Osteoblast (primary cell): ENCODE data around the gene EGLN3. TPM values are rescaled to one million over a fixed set of nuclear protein-coding genes. Genes with fewer than 3 reads are reported as not detected.

Source experiments
- DNase-seq: peaks from one replicate; pipeline ENCODE4 v3.0.0; 2011; ENCODE audit warnings: low spot score, mixed read lengths; ENCODE audit not compliant: insufficient read length; ENCODE audit errors: missing footprints
- H2AFZ ChIP-seq: 2 replicates; pipeline ENCODE4 v1.6.0; 2011; ENCODE audit warnings: mild to moderate bottlenecking, low read length
- H3K27ac ChIP-seq: 2 replicates; pipeline ENCODE4 v1.5.1; 2011; ENCODE audit warnings: mild to moderate bottlenecking, low read depth, low read length, moderate library complexity
- H3K27me3 ChIP-seq: 2 replicates; pipeline ENCODE4 v1.6.0; 2012; ENCODE audit warnings: mild to moderate bottlenecking, control low read depth, inconsistent platforms, low read length, moderate library complexity; ENCODE audit not compliant: insufficient read depth
- H3K36me3 ChIP-seq: 2 replicates; pipeline ENCODE4 v1.5.1; 2011; ENCODE audit warnings: mild to moderate bottlenecking, low read length, control low read depth, moderate library complexity; ENCODE audit not compliant: insufficient read depth
- H3K4me1 ChIP-seq: 2 replicates; pipeline ENCODE4 v1.5.1; 2011; ENCODE audit warnings: mild to moderate bottlenecking, low read length, control low read depth, moderate library complexity; ENCODE audit not compliant: insufficient read depth
- H3K4me2 ChIP-seq: 2 replicates; pipeline ENCODE4 v1.6.0; 2011; ENCODE audit warnings: mild to moderate bottlenecking, low read length; ENCODE audit not compliant: insufficient read depth
- H3K4me3 ChIP-seq: fragments of 200-600 bp; sonication (generic); 3 replicates; pipeline ENCODE4 v1.5.1; 2012; ENCODE audit warnings: mild to moderate bottlenecking, low read length, inconsistent platforms; ENCODE audit not compliant: insufficient read depth
- H3K79me2 ChIP-seq: 2 replicates; pipeline ENCODE4 v1.6.0; 2012; ENCODE audit warnings: mild to moderate bottlenecking, low read length, control low read depth, inconsistent platforms; ENCODE audit not compliant: insufficient read depth
- H3K9me3 ChIP-seq: 2 replicates; pipeline ENCODE4 v1.5.1; 2011; ENCODE audit warnings: low read depth, low read length, control low read depth
- H4K20me1 ChIP-seq: 2 replicates; pipeline ENCODE4 v1.6.0; 2012; ENCODE audit warnings: mild to moderate bottlenecking, low read length, control low read depth; ENCODE audit not compliant: insufficient read depth
- total RNA-seq: library from RNA; depleted of rRNA; stranded (reverse); fragments of >200 nt; gene quantifications from 2 replicates; pipeline ENCODE4 v1.2.3, GENCODE V29; 2012
- TF ChIP-seq, protein P1 (sequence below): IDR thresholded peaks from 2 replicates; pipeline ENCODE4 v1.5.1; 2011; ENCODE audit warnings: mild to moderate bottlenecking, low read depth, low read length, moderate library complexity; ENCODE audit errors: extremely low read depth

Gene EGLN3
- total RNA-seq, 1 donor = under 0.01 TPM

DNA sequence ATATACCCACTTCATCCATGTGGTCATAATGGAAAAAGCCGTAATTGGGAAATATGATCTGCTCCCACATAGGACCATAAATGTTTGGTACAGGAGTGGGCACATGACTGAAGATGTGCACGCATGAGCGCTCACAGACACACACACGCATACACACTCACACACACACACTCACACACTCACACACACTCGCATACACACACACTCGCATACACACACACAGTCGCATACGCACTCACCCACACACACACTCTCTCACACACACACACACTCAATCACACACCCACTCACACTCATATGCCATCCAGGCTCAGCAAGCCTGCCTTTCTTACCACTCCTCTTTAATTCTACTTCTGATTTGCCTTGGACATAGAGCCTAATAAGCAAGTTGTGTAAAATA, 45.6 kb upstream of the EGLN3 start:
- Histone ChIP-seq H3K27me3 (no peaks in the 10 kb centered on the region), H3K4me2 (no peak overlapping the region), H3K9me3 (no peaks in the 10 kb centered on the region), H3K4me1 (no peaks in the 10 kb centered on the region), H4K20me1 (no peaks in the 10 kb centered on the region), H2AFZ (no peak overlapping the region), H3K79me2 (no peaks in the 10 kb centered on the region), H3K36me3 (no peaks in the 10 kb centered on the region), H3K4me3 (no peak overlapping the region), H3K27ac (no peak overlapping the region)
- TF ChIP-seq, protein P1, sequence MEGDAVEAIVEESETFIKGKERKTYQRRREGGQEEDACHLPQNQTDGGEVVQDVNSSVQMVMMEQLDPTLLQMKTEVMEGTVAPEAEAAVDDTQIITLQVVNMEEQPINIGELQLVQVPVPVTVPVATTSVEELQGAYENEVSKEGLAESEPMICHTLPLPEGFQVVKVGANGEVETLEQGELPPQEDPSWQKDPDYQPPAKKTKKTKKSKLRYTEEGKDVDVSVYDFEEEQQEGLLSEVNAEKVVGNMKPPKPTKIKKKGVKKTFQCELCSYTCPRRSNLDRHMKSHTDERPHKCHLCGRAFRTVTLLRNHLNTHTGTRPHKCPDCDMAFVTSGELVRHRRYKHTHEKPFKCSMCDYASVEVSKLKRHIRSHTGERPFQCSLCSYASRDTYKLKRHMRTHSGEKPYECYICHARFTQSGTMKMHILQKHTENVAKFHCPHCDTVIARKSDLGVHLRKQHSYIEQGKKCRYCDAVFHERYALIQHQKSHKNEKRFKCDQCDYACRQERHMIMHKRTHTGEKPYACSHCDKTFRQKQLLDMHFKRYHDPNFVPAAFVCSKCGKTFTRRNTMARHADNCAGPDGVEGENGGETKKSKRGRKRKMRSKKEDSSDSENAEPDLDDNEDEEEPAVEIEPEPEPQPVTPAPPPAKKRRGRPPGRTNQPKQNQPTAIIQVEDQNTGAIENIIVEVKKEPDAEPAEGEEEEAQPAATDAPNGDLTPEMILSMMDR = no peak
- no peak for DNase-seq

DNA sequence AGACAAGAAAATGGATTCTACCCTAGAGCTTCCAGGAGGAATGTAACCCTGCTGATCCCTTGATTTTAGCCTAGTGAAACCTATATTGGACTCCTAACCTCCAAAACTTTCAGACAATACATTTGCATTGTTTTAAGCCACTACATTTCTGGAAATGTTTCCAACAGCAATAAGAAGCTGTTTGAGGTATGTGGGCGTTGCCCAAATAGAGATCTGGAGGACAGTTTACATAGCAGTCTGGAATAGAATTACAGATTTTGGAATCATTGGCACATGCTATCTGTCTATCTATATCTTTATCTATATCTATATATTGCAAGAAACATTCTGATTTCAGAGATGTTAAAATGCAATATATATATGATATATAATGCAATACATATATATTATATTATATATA, 42.4 kb upstream of the EGLN3 start:
- TF ChIP-seq, protein P1 = no peak
- Histone ChIP-seq H3K79me2 (no peaks in the 10 kb centered on the region), H3K9me3 (no peaks in the 10 kb centered on the region), H3K4me1 (no peaks in the 10 kb centered on the region), H3K4me2 (no peak overlapping the region), H4K20me1 (no peaks in the 10 kb centered on the region), H2AFZ (no peak overlapping the region), H3K27me3 (no peaks in the 10 kb centered on the region), H3K4me3 (no peak overlapping the region), H3K27ac (no peak overlapping the region), H3K36me3 (no peaks in the 10 kb centered on the region)
- DNase-seq = no peak

DNA sequence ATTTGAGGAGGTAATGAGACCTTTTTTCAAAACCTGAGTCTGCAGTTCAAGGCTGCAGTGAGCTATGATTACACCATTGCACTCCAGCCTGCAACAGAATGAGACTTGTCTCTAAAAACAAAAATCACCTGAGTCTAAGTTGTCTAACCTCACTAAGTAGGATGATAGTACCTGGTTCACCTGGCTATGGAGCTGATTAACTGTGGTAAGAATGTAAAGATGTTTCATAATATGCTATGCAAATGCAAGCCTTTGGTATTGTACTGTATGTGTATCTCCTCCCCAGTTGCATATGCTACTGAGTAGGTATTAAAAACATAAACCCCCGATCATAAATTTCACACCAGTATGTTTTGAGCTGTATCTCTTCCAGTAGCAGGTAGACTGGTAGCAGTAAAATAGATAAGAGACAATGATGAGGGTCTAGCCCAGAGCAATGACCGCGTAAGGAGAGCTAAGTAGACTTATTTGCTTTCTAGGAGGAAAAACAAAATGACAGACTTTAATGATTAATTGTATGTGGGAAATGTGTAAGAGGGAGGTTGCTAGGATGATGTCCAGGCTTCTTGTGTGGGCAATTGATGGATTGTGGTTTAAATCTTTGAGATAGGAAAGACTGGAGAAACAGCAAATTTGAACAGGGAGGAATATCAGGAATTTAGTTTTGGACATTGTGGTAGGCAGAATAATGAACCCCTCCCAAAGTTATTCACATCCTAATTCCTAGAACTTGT, 41.6 kb upstream of the EGLN3 start:
- no peaks in the 10 kb centered on the region for H3K27me3 ChIP-seq
- no peaks in the 10 kb centered on the region for H3K36me3 ChIP-seq
- no peak overlapping the region for H3K27ac ChIP-seq
- H3K9me3 ChIP-seq = no peaks in the 10 kb centered on the region
- H3K4me1 ChIP-seq = no peaks in the 10 kb centered on the region
- H3K79me2 ChIP-seq = no peaks in the 10 kb centered on the region
- DNase-seq = no peak
- no peaks in the 10 kb centered on the region for H4K20me1 ChIP-seq
- H2AFZ ChIP-seq = no peak overlapping the region
- H3K4me3 ChIP-seq = no peak overlapping the region
- TF ChIP-seq, protein P1 = no peak
- no peak overlapping the region for H3K4me2 ChIP-seq

DNA sequence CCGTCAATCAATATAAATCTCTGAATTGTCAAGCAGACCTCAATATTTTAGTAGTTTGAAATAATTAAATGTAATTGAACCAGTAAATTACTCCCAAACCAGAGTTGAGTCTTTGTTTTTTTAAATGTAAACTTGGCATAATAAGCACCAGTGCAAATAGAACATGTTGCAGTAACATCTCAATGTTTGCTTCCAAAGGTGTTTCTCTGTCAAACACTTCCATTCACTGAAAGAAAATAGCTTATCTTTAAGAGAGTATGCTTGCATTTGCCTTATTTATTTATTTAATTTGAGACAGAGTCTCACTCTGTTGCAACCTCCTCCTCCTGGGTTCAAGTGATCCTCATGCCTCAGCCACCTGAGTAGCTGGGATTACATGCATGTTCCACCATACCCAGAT, 39.9 kb upstream of the EGLN3 start:
- TF ChIP-seq, protein P1 = no peak
- H3K4me2 ChIP-seq = no peak overlapping the region
- no peak overlapping the region for H3K4me3 ChIP-seq
- DNase-seq = no peak
- H2AFZ ChIP-seq = no peak overlapping the region
- H3K36me3 ChIP-seq = no peaks in the 10 kb centered on the region
- H3K4me1 ChIP-seq = no peaks in the 10 kb centered on the region
- H4K20me1 ChIP-seq = no peaks in the 10 kb centered on the region
- H3K9me3 ChIP-seq = no peaks in the 10 kb centered on the region
- no peaks in the 10 kb centered on the region for H3K79me2 ChIP-seq
- no peak overlapping the region for H3K27ac ChIP-seq
- no peaks in the 10 kb centered on the region for H3K27me3 ChIP-seq
